SK-N-MC (cell line): ENCODE measurements around the gene METTL24.

Experiments used
- DNase-seq: peaks from one replicate; pipeline ENCODE4 v3.0.0-alpha.2; 2011; ENCODE audit warnings: low read depth, low spot score
- H3K27ac ChIP-seq: fragments of 200-600 bp; sonication (generic); 2 replicates; pipeline ENCODE4 v1.5.1; 2016; ENCODE audit warnings: mixed run types
- H3K36me3 ChIP-seq: fragments of 200-600 bp; sonication (generic); 2 replicates; pipeline ENCODE4 v1.6.1; 2017; ENCODE audit warnings: antibody characterized with exemption, low read length, mixed read lengths; ENCODE audit not compliant: insufficient read depth
- H3K4me3 ChIP-seq: fragments of 200-600 bp; sonication (generic); 2 replicates; pipeline ENCODE4 v1.5.1; 2016
- H3K9ac ChIP-seq: fragments of 200-600 bp; sonication (generic); 2 replicates; pipeline ENCODE4 v1.8.0; 2017; ENCODE audit warnings: mixed run types, mixed read lengths; ENCODE audit not compliant: insufficient read length
- H3K9me3 ChIP-seq: fragments of 200-600 bp; sonication (generic); 2 replicates; pipeline ENCODE4 v1.6.1; 2017; ENCODE audit warnings: low read depth, mild to moderate bottlenecking, antibody characterized with exemption, low read length, moderate library complexity, mixed read lengths
- EZH2 ChIP-seq: fragments of 200-600 bp; sonication (generic); IDR thresholded peaks from one replicate; pipeline ENCODE4 v1.6.1; 2017; ENCODE audit warnings: antibody characterized with exemption
- FOXP2 ChIP-seq: optimal IDR thresholded peaks from 2 replicates; pipeline ENCODE3; 2011; ENCODE audit warnings: mild to moderate bottlenecking, moderate library complexity; ENCODE audit not compliant: insufficient read depth; ENCODE audit errors: extremely low read length, control extremely low read depth
- POLR2AphosphoS5 ChIP-seq: IDR thresholded peaks from 2 replicates; pipeline ENCODE4 v1.6.1; 2012; ENCODE audit warnings: mild to moderate bottlenecking, low read depth, low read length, borderline replicate concordance

The METTL24 gene

GRCh38 chr6:110298916-110299315 lies 59.2 kb downstream of the METTL24 start:
- TF ChIP-seq EZH2 (no peak), POLR2AphosphoS5 (no peak), FOXP2 (no peak)
- peak overlapping the region; percentile 100 for H3K27ac ChIP-seq

GRCh38 chr6:110298411-110298810 lies 59.7 kb downstream of the METTL24 start:
- H3K36me3 ChIP-seq, result no peaks in the 10 kb centered on the region
- TF ChIP-seq EZH2, result no peak
- TF ChIP-seq FOXP2, result no peak
- TF ChIP-seq POLR2AphosphoS5, result no peak

More at GRCh38 chr6:110298916-110299315, 59.2 kb downstream of the METTL24 start:
- Histone ChIP-seq H3K4me3 (no peak overlapping the region), H3K9me3 (0 out of 2 replicates have a peak, but pooled peaks cover 7% of the 10 kb centered on the region), H3K9ac (no peak overlapping the region), H3K36me3 (no peaks in the 10 kb centered on the region)
- DNase-seq, result no peak

GRCh38 chr6:110296241-110297025 lies 61.7 kb downstream of the METTL24 start:
- DNase-seq, result peak; percentile 98
- TF ChIP-seq POLR2AphosphoS5 (peak; percentile 52), FOXP2 (no peak)
- Histone ChIP-seq H3K27ac (peak overlapping the region; percentile 100), H3K4me3 (peak overlapping the region; percentile 76), H3K9me3 (peaks cover 5% of the 10 kb centered on the region; the same call in 1 of the 2 replicates), H3K36me3 (peaks cover 6% of the 10 kb centered on the region; the same call in 1 of the 2 replicates), H3K9ac (peak overlapping the region; percentile 91)

More at GRCh38 chr6:110298411-110298810, 59.7 kb downstream of the METTL24 start:
- DNase-seq, result no peak
- H3K27ac ChIP-seq, result peak overlapping the region; percentile 100
- no peak overlapping the region for H3K4me3 ChIP-seq
- H3K9ac ChIP-seq, result no peak overlapping the region
- 0 out of 2 replicates have a peak, but pooled peaks cover 7% of the 10 kb centered on the region for H3K9me3 ChIP-seq

- Histone ChIP-seq H3K9ac (peak overlapping the region; percentile 91), H3K9me3 (peaks cover 6% of the 10 kb centered on the region; the same call in 1 of the 2 replicates), H3K27ac (peak overlapping the region; percentile 100), H3K36me3 (peaks cover 10% of the 10 kb centered on the region), H3K4me3 (peak overlapping the region; percentile 76)
- DNase-seq, result peak; percentile 100
- TF ChIP-seq FOXP2 (peak; percentile 35), POLR2AphosphoS5 (peak; percentile 29; the same call in 1 of the 2 replicates), EZH2 (no peak)
Measured at GRCh38 chr6:110295451-110296165, 62.5 kb downstream of the METTL24 start.

GRCh38 chr6:110287462-110288341 lies 70.4 kb downstream of the METTL24 start:
- Histone ChIP-seq H3K4me3 (no peak overlapping the region), H3K36me3 (peaks cover 16% of the 10 kb centered on the region), H3K9me3 (peaks cover 14% of the 10 kb centered on the region), H3K27ac (peak overlapping the region; percentile 45; the same call in 1 of the 2 replicates), H3K9ac (no peak overlapping the region)
- no peak for TF ChIP-seq FOXP2
- DNase-seq, result no peak

GRCh38 chr6:110285306-110286060 lies 72.7 kb downstream of the METTL24 start:
- Histone ChIP-seq H3K9me3 (peaks cover 10% of the 10 kb centered on the region), H3K36me3 (peaks cover 5% of the 10 kb centered on the region; the same call in 1 of the 2 replicates), H3K9ac (peak overlapping the region; percentile 69), H3K4me3 (peak overlapping the region; percentile 64), H3K27ac (peak overlapping the region; percentile 99)
- DNase-seq, result peak; percentile 73
- TF ChIP-seq POLR2AphosphoS5 (no peak; the same call in 1 of the 2 replicates), EZH2 (no peak), FOXP2 (peak; percentile 84)

- peak; percentile 72 for DNase-seq
- Histone ChIP-seq H3K36me3 (no peaks in the 10 kb centered on the region), H3K27ac (peak overlapping the region; percentile 99)
Measured at GRCh38 chr6:110284855-110285254, 73.3 kb downstream of the METTL24 start.

More at GRCh38 chr6:110284855-110285254, 73.3 kb downstream of the METTL24 start:
- H3K4me3 ChIP-seq, result peak overlapping the region; percentile 64
- H3K9ac ChIP-seq, result peak overlapping the region; percentile 69
- TF ChIP-seq EZH2 (no peak), FOXP2 (peak; percentile 70), POLR2AphosphoS5 (peak; percentile 31; the same call in 1 of the 2 replicates)
- H3K9me3 ChIP-seq, result peaks cover 5% of the 10 kb centered on the region; the same call in 1 of the 2 replicates
